ENCODE data around the gene HSD17B1. TPM values are rescaled to one million over a fixed set of nuclear protein-coding genes. Genes with fewer than 3 reads are reported as not detected.

Gene HSD17B1
- total and polyA plus RNA-seq, 2 donors (not counting 3 experiments of a cell fraction or from before 2014, with no cell fraction given): 0.22 to 1.0 TPM

DNA sequence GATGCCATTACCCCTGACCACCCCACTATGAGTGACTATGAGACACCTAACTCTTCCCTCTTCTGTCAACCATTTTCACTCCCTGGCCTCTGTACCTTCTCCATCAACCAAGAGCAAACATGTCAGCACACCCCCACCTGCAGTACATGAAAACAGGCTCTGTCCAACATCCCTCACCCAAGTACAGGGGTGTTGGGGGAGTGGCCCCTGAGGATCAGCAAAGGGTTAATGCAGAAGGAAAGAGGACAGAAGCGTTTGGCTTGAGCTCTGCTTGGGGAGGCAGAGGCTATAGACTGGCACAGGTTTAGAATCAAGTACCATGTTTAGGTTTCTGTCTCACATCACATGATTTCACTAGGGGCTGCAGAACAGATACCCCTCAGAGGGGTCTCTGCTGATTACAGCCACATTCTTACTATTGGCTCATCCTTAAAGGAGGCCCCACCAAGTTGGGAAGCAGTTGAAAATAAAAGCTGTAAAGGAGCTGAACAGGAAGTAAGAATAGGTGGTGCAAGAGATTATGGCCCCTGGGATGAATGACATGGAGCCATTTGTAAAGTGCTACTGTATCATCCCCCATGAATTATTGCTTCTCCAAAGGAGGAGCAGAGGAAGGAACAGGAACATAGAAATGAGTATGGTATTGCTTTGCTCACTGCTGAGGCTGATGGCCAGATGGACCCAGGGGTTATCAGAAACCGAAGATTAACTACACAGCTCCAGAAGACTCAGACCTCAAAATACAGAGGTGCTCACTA is 27.2 kb downstream of the HSD17B1 start:
- Histone ChIP-seq H3K4me3 (replicated peaks in 1 of 3; ENCODE audit: insufficient read depth in 1 of 3, low read depth in 1 of 3, low read length in 3 of 3) (no peak overlapping the region), H2AFZ (ENCODE audit: low read depth, low read length) (no peak overlapping the region), H3K4me1 (ENCODE audit: control insufficient read depth, extremely low read depth, insufficient read depth, low read length) (peaks cover 18% of the 10 kb centered on the region), H3K9me1 (replicated peaks; ENCODE audit: control insufficient read depth, extremely low read depth, insufficient read depth, low read length) (no peaks in the 10 kb centered on the region), H3K9ac (replicated peaks; ENCODE audit: extremely low read depth, insufficient read depth, low read length) (no peak overlapping the region), H3K27ac (ENCODE audit: insufficient read depth, low read depth, low read length) (no peak overlapping the region), H3K9me3 (replicated peaks; ENCODE audit: control insufficient read depth, insufficient read depth, low read length) (no peaks in the 10 kb centered on the region), H3K79me2 (ENCODE audit: control insufficient read depth, insufficient read depth, low read length) (peaks cover 17% of the 10 kb centered on the region), H3K4me2 (ENCODE audit: insufficient read depth, low read length) (no peak overlapping the region), H3K27me3 (ENCODE audit: control insufficient read depth in 2 of 2, insufficient read depth in 2 of 2, low read length in 2 of 2) (no peaks in the 10 kb centered on the region), H3K36me3 (ENCODE audit: control insufficient read depth in 2 of 2, extremely low read depth in 1 of 2, insufficient read depth in 2 of 2, low read length in 2 of 2) (peaks cover 8 to 34% of the 10 kb centered on the region in 2 experiments), H4K20me1 (replicated peaks; ENCODE audit: control insufficient read depth, extremely low read depth, insufficient read depth, low read length) (no peaks in the 10 kb centered on the region)
- DNase-seq (ENCODE audit: low read depth, low spot score) (no peak), FAIRE-seq (no peak)
- intact Hi-C loops (cut with micrococcal nuclease): loop anchor here (2.0 to 5.0 kb wide), 2 partner anchors 141 to 357 kb away; no protein-coding TSS in a partner anchor
- TF ChIP-seq POLR2A (IDR thresholded peaks at IDR 0.05; ENCODE audit: low read depth, low read length): no peak
- no peak for TF ChIP-seq EZH2 (IDR thresholded peaks at IDR 0.05; ENCODE audit: borderline replicate concordance, low read depth, low read length, severe bottlenecking)
- no peak for TF ChIP-seq FOS (IDR thresholded peaks at IDR 0.05; ENCODE audit: borderline replicate concordance, insufficient read depth, low read length)
- no peak for TF ChIP-seq MYC (IDR thresholded peaks at IDR 0.05; ENCODE audit: low read depth, low read length)
- no peak for TF ChIP-seq CTCF (IDR thresholded peaks at IDR 0.05; ENCODE audit: extremely low read depth in 1 of 2, insufficient read depth in 1 of 2, low read depth in 1 of 2, low read length in 2 of 2)
- BruUV-seq (replicated peaks): no TSS peak
- CTCF ChIA-PET: interaction anchor here (1.1 to 7.0 kb wide), 4 partner anchors 98 to 358 kb away, joined by 3 to 235 read pairs (median 44); partner anchors contain the start of genes CCR10, CNTNAP1 and PLEKHH3
- POLR2A ChIA-PET: no interaction called here
- dilution Hi-C loops (cut with MboI; ENCODE audit: extremely low pct_ligation_motif_present, low sequenced_read_pairs): no loop called here
